ENCODE results near the gene NPAS2. TPM values are rescaled to one million over a fixed set of nuclear protein-coding genes. Genes with fewer than 3 reads are reported as not detected.
A peak's percentile ranks its signal among the peaks of the same experiment; 100 is the strongest.

Gene NPAS2
- total RNA-seq, 2 donors from 2014 or later: 1.1 to 1.6 TPM

DNA sequence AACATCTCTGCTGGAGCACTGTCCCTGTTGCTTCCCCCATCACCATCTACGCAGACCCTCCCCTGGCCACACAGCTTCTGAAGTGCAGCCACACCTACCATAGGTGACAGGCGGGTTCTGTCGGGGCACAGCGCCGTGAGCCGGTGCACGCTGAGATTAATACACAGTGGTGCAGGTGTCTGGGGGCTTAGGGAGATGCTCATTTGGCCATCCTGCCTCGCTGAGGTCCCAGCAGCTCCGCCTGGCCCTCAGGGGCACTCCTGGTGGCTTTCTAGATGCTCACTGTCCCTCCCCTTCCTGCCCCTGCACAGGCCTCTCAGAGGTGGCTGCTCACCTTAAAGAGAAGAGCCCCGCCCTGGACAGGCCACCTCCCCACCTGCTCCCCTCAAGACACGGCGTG is 163.3 kb downstream of the NPAS2 start:
- no peak for TF ChIP-seq CTCF (conservative IDR thresholded peaks at IDR 0.05)
- Mint-ChIP-seq H3K27ac (no peak overlapping the region), H3K4me1 (peaks cover 1% of the 10 kb centered on the region), H3K36me3 (ENCODE audit: low read depth) (no peaks in the 10 kb centered on the region), H3K4me3 (no peak overlapping the region), H3K9me3 (no peaks in the 10 kb centered on the region), H3K27me3 (ENCODE audit: insufficient read depth) (peaks cover 1% of the 10 kb centered on the region)
- WGBS, 2 experiments (ENCODE audit: insufficient coverage in 1 of 2, insufficient read length in 1 of 2): 94 to 100% methylated on average over 2 to 12 of the region's 12 CpGs
- DNase-seq: no peak
- Histone ChIP-seq H3K4me1 (ENCODE audit: control insufficient read depth, insufficient read depth, low read length) (no peaks in the 10 kb centered on the region), H3K9ac (ENCODE audit: extremely low read depth, low read length, poor library complexity, severe bottlenecking) (no peak overlapping the region), H3K27ac (ENCODE audit: low read depth, low read length) (no peak overlapping the region), H3K4me3 (ENCODE audit: low read length) (no peak overlapping the region), H3K36me3 (ENCODE audit: control insufficient read depth, insufficient read depth, low read length) (no peaks in the 10 kb centered on the region), H3K27me3 (ENCODE audit: control insufficient read depth, insufficient read depth, low read length, poor library complexity, severe bottlenecking) (no peaks in the 10 kb centered on the region), H3K9me3 (ENCODE audit: control insufficient read depth, low read length) (no peaks in the 10 kb centered on the region)

GRCh38 chr2:100983684-100984310 is 163.9 kb downstream of the NPAS2 start:
- Histone ChIP-seq H3K9ac (ENCODE audit: extremely low read depth, low read length, poor library complexity, severe bottlenecking) (no peak overlapping the region), H3K36me3 (ENCODE audit: control insufficient read depth, insufficient read depth, low read length) (no peaks in the 10 kb centered on the region), H3K4me3 (ENCODE audit: low read length) (no peak overlapping the region), H3K27ac (ENCODE audit: low read depth, low read length) (no peak overlapping the region), H3K9me3 (ENCODE audit: control insufficient read depth, low read length) (no peaks in the 10 kb centered on the region), H3K4me1 (ENCODE audit: control insufficient read depth, insufficient read depth, low read length) (no peaks in the 10 kb centered on the region), H3K27me3 (ENCODE audit: control insufficient read depth, insufficient read depth, low read length, poor library complexity, severe bottlenecking) (no peaks in the 10 kb centered on the region)
- Mint-ChIP-seq H3K27ac (no peak overlapping the region), H3K4me3 (no peak overlapping the region), H3K9me3 (no peaks in the 10 kb centered on the region), H3K27me3 (ENCODE audit: insufficient read depth) (peaks cover 1% of the 10 kb centered on the region), H3K4me1 (peaks cover 1% of the 10 kb centered on the region), H3K36me3 (ENCODE audit: low read depth) (no peaks in the 10 kb centered on the region)
- DNase-seq: no peak
- no peak for TF ChIP-seq CTCF (conservative IDR thresholded peaks at IDR 0.05)
- 91 to 98% methylated on average over 10 to 11 of the region's 11 CpGs for WGBS, 2 experiments (ENCODE audit: insufficient coverage in 1 of 2, insufficient read length in 1 of 2)

GRCh38 chr2:100984892-100985307 is 165.0 kb downstream of the NPAS2 start:
- TF ChIP-seq CTCF (conservative IDR thresholded peaks at IDR 0.05): peak; percentile 96
- H3K36me3 Mint-ChIP-seq (ENCODE audit: low read depth): no peaks in the 10 kb centered on the region
- no peak overlapping the region for H3K4me3 ChIP-seq (ENCODE audit: low read length)
- no peak overlapping the region for H3K9ac ChIP-seq (ENCODE audit: extremely low read depth, low read length, poor library complexity, severe bottlenecking)
- H3K9me3 Mint-ChIP-seq: no peaks in the 10 kb centered on the region
- H3K27me3 Mint-ChIP-seq (ENCODE audit: insufficient read depth): peaks cover 1% of the 10 kb centered on the region
- H3K9me3 ChIP-seq (ENCODE audit: control insufficient read depth, low read length): no peaks in the 10 kb centered on the region
- H3K27ac ChIP-seq (ENCODE audit: low read depth, low read length): no peak overlapping the region
- peak; percentile 90 for DNase-seq
- WGBS, 2 experiments (ENCODE audit: insufficient coverage in 1 of 2, insufficient read length in 1 of 2): 29 to 31% methylated on average over 7 of the region's 7 CpGs
- no peak overlapping the region for H3K27ac Mint-ChIP-seq
- H3K36me3 ChIP-seq (ENCODE audit: control insufficient read depth, insufficient read depth, low read length): no peaks in the 10 kb centered on the region
- H3K4me3 Mint-ChIP-seq: no peak overlapping the region
- no peaks in the 10 kb centered on the region for H3K27me3 ChIP-seq (ENCODE audit: control insufficient read depth, insufficient read depth, low read length, poor library complexity, severe bottlenecking)
- peaks cover 1% of the 10 kb centered on the region for H3K4me1 Mint-ChIP-seq
- H3K4me1 ChIP-seq (ENCODE audit: control insufficient read depth, insufficient read depth, low read length): no peaks in the 10 kb centered on the region
